ENCODE results near the gene DRC1. TPM values are rescaled to one million over a fixed set of nuclear protein-coding genes. Genes with fewer than 3 reads are reported as not detected.

Gene DRC1
- polyA plus RNA-seq, 3 donors, result 1.6 to 4.6 (median 2.5) TPM

- no peak for DNase-seq (ENCODE audit: extremely low read depth in 1 of 11, low read depth in 9 of 11, low spot score in 4 of 11)
These were observed 31.1 kb downstream of the DRC1 start for GRCh38 chr2:26432859-26433258.

GRCh38 chr2:26435106-26435505 lies 33.4 kb downstream of the DRC1 start:
- DNase-seq (ENCODE audit: extremely low read depth in 1 of 11, low read depth in 9 of 11, low spot score in 4 of 11), result no peak

- no peak for DNase-seq (ENCODE audit: extremely low read depth in 1 of 11, low read depth in 9 of 11, low spot score in 4 of 11)
These were observed 36.8 kb downstream of the DRC1 start for GRCh38 chr2:26438526-26438925.

GRCh38 chr2:26438926-26439325 lies 37.2 kb downstream of the DRC1 start:
- no peak for DNase-seq (ENCODE audit: extremely low read depth in 1 of 11, low read depth in 9 of 11, low spot score in 4 of 11)

GRCh38 chr2:26442301-26442700 lies 40.6 kb downstream of the DRC1 start:
- DNase-seq (ENCODE audit: extremely low read depth in 1 of 11, low read depth in 9 of 11, low spot score in 4 of 11), result no peak

- DNase-seq (ENCODE audit: extremely low read depth in 1 of 11, low read depth in 9 of 11, low spot score in 4 of 11), result no peak
These were observed 41.0 kb downstream of the DRC1 start for GRCh38 chr2:26442707-26443106.

- DNase-seq (ENCODE audit: extremely low read depth in 1 of 11, low read depth in 9 of 11, low spot score in 4 of 11), result no peak
These were observed 42.5 kb downstream of the DRC1 start for GRCh38 chr2:26444236-26444635.

GRCh38 chr2:26448651-26449050 lies 46.9 kb downstream of the DRC1 start:
- no peak for DNase-seq (ENCODE audit: extremely low read depth in 1 of 11, low read depth in 9 of 11, low spot score in 4 of 11)

GRCh38 chr2:26449278-26450030 lies 47.7 kb downstream of the DRC1 start:
- no peak for DNase-seq (ENCODE audit: extremely low read depth in 1 of 11, low read depth in 9 of 11, low spot score in 4 of 11)

- DNase-seq (ENCODE audit: extremely low read depth in 1 of 11, low read depth in 9 of 11, low spot score in 4 of 11), result no peak
These were observed 48.4 kb downstream of the DRC1 start for GRCh38 chr2:26450031-26450635.

- DNase-seq (ENCODE audit: extremely low read depth in 1 of 11, low read depth in 9 of 11, low spot score in 4 of 11), result no peak
These were observed 50.0 kb downstream of the DRC1 start for GRCh38 chr2:26451700-26452099.

- DNase-seq (ENCODE audit: extremely low read depth in 1 of 11, low read depth in 9 of 11, low spot score in 4 of 11), result no peak
These were observed 52.0 kb downstream of the DRC1 start for GRCh38 chr2:26453421-26454329.

- DNase-seq (ENCODE audit: extremely low read depth in 1 of 11, low read depth in 9 of 11, low spot score in 4 of 11), result no peak
These were observed 52.9 kb downstream of the DRC1 start for GRCh38 chr2:26454561-26455001.

GRCh38 chr2:26455037-26455669 lies 53.4 kb downstream of the DRC1 start:
- DNase-seq (ENCODE audit: extremely low read depth in 1 of 11, low read depth in 9 of 11, low spot score in 4 of 11), result no peak

GRCh38 chr2:26455670-26456439 lies 54.1 kb downstream of the DRC1 start:
- no peak for DNase-seq (ENCODE audit: extremely low read depth in 1 of 11, low read depth in 9 of 11, low spot score in 4 of 11)

GRCh38 chr2:26456440-26457250 lies 54.9 kb downstream of the DRC1 start:
- no peak for DNase-seq (ENCODE audit: extremely low read depth in 1 of 11, low read depth in 9 of 11, low spot score in 4 of 11)

GRCh38 chr2:26457251-26457666 lies 55.5 kb downstream of the DRC1 start:
- no peak for DNase-seq (ENCODE audit: extremely low read depth in 1 of 11, low read depth in 9 of 11, low spot score in 4 of 11)
